Pons (tissue), 1 donor: ENCODE results near the gene APOC4.
"Not testable (repeated sequence)": the region's sequence is repeated elsewhere in the genome, so short reads cannot be mapped to it uniquely, and the experiment has no call there.

ENCODE experiments used
- DNase-seq: peaks from one replicate; pipeline ENCODE4 v3.0.0-alpha.2; 2016; ENCODE audit warnings: low spot score

Gene APOC4

GRCh38 chr19:44942067-44942571, at the start of gene APOC4:
Gene APOC4 (plus strand): TSS chr19:44942237. CDS start chr19:44942278, 41 bp downstream.
- DNase-seq: no peak

- DNase-seq: no peak
Observed at GRCh38 chr19:44892932-44893331, 49.1 kb upstream of the APOC4 start.

- no peak for DNase-seq
Observed at GRCh38 chr19:44893332-44894051, 48.5 kb upstream of the APOC4 start.

GRCh38 chr19:44894052-44894400, 48.0 kb upstream of the APOC4 start:
- no peak for DNase-seq

- DNase-seq: no peak
Observed at GRCh38 chr19:44894946-44895345, 47.1 kb upstream of the APOC4 start.

GRCh38 chr19:44897835-44898234, 44.2 kb upstream of the APOC4 start:
- DNase-seq: no peak

- no peak for DNase-seq
Observed at GRCh38 chr19:44900328-44901244, 41.5 kb upstream of the APOC4 start.

- DNase-seq: no peak
Observed at GRCh38 chr19:44903216-44903601, 38.8 kb upstream of the APOC4 start.

- DNase-seq: peak; percentile 47
Observed at GRCh38 chr19:44903602-44904425, 38.2 kb upstream of the APOC4 start.

- no peak for DNase-seq
Observed at GRCh38 chr19:44904426-44904994, 37.5 kb upstream of the APOC4 start.

- peak; percentile 70 for DNase-seq
Observed at GRCh38 chr19:44905437-44906160, 36.4 kb upstream of the APOC4 start, which contains the start of gene APOE. Gene APOE (plus strand): TSS chr19:44905796. CDS start chr19:44906625, 829 bp downstream.

GRCh38 chr19:44907613-44908012, 34.4 kb upstream of the APOC4 start:
- DNase-seq: no peak

- DNase-seq: no peak
Observed at GRCh38 chr19:44908074-44908835, 33.8 kb upstream of the APOC4 start.

- DNase-seq: no peak
Observed at GRCh38 chr19:44908836-44909261, 33.2 kb upstream of the APOC4 start.

GRCh38 chr19:44909775-44910174, 32.3 kb upstream of the APOC4 start:
- DNase-seq: no peak

GRCh38 chr19:44911896-44912295, 30.1 kb upstream of the APOC4 start:
- not testable (repeated sequence) for DNase-seq

GRCh38 chr19:44912854-44913253, 29.2 kb upstream of the APOC4 start:
- DNase-seq: peak; percentile 82

- not testable (repeated sequence) for DNase-seq
Observed at GRCh38 chr19:44913512-44914432, 28.3 kb upstream of the APOC4 start.
